Pons (tissue), 1 donor: ENCODE measurements around the gene PIP5KL1.
A peak's percentile ranks its signal among the peaks of the same experiment; 100 is the strongest.

Source experiments
- DNase-seq: peaks from one replicate; pipeline ENCODE4 v3.0.0-alpha.2; 2016; ENCODE audit warnings: low spot score

PIP5KL1 gene

DNA sequence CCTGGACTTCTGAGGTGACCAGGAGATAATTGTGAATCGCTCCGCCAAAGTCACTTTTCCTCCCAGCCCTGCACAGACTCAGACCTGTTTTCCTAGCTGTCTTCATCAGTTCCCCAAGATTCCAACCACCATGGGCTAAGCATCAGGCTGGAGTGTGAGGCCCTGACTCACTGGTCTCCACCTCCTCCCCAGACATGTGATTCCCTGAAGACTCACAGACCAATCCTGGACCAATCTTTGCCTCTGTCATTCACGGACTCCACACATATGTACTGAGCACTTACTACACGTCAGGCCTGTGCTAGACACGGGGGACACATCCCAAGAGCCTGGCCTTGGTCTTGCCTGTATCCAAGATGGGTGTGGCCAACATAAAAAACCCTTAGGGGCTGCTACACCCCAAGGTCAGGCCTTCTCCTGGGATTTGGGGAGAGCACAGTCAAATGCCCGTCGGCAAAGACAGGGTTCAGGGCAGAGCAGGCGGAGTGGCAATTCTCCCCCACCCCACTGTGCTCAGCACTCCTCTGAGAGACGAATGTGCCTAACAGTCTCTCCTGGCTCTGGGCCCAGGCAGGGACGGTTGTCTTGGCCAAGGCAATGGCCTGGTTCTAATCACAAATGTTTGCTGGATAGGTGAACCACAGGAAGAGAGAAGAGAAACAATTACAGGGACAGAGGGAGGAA, 38.3 kb upstream of the PIP5KL1 start:
- DNase-seq, result peak; percentile 76

DNA sequence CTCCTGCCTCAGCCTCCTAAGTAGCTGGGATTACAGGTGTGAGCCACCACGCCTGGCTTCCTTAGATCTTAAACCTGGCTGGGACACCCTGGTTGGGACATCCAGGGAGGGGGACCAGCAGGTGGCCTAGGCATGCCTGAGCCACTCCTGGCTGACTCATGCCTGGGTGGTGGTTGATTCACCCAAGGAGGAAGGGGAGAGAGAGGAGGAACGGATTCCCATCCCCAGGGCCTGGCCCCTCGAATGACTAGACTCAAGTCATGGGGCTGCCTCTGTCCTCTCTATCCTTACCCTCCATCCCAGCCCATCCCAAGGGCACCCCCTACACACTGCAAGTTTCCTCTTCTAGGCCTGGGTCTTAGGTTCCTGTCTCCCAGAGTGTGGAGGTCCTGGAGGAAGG, 37.5 kb upstream of the PIP5KL1 start:
- no peak for DNase-seq

DNA sequence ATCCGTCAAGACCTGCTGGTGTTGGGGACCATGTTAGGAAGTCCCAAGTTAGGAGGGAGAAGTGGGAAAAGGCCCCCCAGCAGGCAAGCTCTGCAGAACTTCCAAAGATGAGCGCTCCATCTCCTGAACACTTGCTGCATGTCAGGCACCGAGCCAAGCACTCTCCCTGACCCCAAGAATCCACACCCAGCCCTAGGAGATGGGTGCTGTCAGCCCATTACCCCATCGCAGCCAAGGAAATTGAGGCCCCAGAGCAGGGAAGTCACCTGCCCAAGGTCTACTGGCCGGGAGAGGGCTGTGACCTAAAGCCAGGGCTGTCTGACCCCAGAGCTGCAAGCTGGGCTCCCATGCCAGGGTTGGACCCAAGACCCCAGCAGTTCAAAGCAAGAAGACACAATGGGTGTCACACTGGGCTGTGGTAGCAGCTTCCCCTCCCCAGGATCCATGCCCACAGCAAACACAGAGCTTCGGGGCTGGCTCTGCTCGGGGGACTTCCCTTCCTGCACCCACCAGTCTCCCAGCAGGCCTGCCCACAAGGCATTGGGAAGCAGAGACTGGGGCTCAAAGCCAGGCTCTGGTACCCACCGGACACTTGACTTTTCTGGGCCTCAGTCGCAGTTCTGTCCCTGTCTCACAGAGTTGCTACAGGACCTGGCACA, 36.7 kb upstream of the PIP5KL1 start:
- DNase-seq, result no peak

DNA sequence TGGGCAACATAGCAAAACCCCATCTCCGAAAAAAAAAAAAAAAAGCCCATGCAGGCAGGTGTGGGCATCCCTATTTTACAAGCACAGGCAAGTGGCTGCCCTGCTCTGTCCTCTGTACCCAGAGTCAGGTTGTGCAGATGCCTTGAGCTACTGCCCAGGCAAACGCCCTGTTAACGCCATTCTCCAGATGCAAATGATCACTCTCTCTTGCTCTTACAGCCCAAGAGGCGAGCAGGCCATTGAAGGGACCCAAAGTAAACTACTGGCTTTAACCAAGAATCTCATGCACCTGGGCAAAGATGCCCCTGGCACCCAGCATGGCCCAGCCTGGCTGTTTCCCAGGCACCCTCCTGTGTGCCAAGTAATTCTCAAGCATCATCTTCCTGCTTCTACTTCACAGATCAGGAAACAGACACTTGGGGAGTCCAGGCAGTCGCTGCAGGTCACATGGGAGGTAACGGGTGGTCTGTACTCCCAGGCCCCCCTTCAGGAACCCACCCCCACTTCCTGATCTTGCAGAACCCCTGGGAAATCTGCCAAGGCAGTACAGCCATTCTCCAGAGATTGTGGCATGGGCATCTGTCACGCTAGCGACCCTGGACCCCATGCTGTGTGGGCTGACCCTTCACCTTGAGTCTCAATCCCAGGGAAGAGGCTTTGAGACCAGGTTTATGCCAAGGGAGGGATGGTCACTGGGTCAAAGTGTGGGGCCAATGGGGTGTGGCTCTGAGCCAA, 36.0 kb upstream of the PIP5KL1 start:
- DNase-seq, result peak; percentile 23

DNA sequence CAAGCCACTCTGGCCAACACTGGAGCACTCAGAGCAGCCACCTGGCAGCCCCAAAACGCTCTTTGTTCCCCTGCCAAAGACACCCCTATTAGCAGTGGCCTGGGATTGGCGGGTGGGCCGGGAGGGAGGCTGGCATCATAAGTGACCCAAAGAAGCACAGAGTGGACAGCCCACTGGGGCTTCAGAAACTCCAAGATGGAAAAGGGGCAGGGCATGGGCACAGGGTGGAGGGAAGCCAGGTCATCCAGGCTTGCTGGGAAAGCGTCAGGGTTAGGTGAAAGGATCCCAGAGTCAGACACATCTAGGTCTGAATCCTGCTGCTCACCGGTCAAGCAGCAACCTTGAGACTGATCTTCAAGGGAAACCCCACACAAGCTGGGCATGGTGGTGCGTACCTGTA, 35.4 kb upstream of the PIP5KL1 start:
- no peak for DNase-seq

DNA sequence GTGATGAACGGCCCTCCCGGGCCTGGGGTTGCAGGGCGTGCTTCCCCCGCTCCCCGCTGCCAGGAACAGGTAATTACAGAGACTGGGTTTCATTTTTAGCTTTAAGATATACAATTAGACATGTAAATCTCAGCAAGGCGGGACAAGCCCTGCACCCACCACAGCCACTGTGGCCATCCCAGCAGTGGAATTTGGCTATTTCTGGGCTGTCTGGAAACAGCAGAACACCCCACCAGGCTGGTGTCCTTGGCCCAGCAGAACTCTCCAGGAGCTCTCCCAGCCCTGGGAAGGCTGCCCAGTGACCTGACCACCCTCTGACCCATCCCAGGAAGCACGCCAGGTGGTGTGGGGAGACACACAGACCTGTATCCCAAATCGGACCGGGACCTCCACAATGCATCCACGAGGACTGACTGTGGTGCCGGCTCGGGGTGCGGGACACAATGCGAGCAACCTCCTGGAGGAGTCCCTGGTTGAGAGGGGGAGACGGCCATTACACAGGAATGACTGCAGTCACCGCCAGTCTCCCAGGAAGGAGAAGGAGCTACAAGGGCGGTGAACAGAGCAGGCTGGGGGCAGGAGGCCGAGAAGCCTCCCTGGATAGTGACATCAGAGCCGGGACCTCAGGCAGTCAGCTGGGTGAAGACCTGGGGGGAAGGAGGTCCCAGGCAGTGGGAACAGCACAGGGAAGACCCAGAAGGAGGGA, 32.9 kb upstream of the PIP5KL1 start:
- DNase-seq, result no peak

DNA sequence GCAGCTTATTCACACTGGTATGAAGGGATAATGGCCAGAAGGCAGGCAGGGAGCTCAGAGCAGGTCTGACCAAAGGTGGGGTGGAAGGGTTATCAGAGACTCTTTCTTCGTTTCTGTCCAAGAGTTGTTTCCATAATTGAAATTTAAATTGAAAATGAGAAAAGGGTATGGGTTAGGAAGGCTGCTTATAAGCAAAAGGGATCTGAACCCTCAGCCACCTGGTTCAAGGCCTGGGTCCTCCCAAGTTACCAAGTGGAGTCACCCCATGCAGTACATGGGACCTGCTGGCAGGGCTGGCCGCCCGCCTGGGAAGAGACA, 32.4 kb upstream of the PIP5KL1 start:
- no peak for DNase-seq

DNA sequence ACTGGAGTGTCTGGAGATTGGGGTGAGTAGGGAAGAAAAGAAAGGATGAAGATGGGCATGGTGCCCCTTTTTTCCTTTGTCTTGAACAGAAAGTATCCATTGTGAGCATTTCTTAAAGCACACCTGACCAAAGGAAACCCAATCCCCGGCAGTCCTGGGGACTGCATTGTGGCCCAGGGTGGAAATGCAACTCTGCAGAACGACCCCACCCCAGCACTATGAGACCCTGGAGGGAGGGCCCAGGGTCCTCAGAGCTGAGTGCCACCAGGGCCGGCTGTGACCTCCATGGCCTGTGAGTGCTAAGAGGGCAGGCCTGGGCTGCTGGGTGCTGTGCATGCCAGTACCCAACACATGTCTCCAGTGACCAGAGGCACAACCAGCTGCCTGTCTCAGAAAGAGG, 31.7 kb upstream of the PIP5KL1 start:
- DNase-seq, result no peak

DNA sequence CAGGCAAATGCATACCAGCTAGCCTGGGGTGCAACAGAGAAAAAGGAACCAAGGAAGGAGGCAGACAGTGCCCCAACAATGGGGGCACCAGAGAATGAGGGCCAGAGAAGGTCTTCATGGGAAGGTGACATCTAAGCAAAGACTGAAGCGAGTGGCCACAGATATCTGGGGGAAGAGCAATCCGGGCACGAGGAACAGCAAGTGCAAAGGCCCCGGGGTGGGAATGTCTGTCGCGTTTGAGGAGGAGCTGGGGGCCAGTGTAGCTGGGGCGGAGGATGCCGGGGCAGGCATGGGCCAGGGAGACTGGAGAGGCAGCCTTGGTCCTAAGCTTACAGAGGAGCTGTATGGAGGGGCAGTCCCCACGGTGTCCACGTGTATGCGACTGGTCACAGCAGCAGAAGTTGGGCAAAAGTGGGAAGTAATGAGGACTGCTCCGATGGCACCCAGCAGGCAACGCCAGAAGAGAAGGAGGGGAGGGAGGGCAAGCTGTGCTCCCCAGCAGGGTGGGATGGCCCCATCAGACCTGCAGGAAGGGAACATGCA, 31.1 kb upstream of the PIP5KL1 start:
- no peak for DNase-seq

DNA sequence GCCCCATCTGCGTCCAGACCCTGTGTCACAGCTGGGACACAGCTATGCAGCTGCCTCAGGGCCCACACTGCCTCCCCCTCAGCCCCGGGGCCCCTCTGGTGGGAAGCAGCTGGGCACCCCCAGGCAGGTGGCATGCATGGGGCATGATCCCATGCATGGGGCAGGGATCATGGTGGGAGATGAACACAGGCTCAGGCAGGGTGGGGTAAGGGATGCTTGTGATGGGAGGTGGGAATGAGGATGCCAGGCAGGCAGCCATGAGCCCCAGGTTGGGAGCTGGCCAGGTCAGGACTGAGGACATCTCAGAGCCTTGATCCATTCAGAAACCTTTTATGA, 30.5 kb upstream of the PIP5KL1 start:
- no peak for DNase-seq

DNA sequence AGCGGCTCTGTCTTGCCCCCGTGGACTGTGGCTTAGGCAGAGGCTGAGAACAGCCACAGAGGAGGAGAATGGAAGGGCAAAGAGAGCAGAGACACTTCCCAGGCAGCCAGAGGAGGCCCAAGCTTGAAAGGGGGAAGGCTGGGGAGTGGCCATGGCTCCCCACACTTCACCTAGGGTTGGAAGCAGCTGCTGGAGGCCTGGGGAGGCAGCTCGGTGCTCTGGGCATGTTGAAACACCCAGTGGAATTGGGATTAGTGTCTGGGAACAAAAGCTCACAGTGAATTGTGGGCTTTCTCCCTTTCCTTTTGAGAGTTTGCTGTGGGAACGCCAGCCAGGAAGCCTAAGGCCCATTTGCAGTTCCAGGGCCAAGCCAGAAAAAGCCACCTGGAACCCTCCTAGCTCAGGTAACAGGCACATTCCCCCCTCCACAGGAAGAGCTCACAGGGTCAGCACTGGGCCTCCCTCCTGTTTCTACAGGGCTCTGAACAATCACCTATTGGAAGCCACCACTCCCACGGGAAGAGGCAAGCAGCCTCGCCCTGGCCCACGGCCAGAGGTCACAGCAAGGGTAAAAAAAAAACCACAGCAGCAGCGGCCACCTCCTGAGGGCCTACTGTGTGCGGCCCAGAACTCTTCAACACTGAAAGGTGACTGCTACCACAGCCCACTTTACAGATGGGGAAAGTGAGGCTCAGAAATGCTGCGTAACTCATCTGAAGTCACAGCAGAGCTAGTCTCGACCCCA, 30.0 kb upstream of the PIP5KL1 start:
- no peak for DNase-seq

DNA sequence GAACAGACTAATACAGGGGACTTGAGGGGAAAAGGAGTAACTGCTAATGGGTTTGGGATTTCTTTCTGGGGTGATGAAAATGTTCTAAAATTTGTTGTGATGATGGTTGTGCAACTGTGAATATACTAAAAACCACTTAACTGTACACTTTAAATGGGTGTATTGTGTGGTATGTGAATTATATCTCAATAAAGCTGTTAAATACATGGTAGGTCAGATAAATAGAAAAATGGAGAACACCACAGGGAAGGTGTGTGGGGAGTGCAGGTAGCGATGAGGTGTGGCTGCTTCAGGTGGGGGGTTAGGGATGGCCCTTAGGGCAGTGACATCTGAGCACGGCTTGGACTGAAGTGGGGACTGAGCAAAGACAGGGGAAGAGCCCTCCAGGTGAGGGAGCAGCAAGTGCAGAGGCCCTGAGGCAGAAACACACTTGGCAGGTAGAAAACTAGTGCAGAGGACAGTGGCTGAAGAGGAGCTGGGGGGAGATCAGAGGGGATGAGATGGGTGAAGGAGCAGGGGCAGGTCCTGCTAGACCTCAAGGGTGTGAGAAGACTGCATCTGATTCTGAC, 29.3 kb upstream of the PIP5KL1 start:
- DNase-seq, result no peak

DNA sequence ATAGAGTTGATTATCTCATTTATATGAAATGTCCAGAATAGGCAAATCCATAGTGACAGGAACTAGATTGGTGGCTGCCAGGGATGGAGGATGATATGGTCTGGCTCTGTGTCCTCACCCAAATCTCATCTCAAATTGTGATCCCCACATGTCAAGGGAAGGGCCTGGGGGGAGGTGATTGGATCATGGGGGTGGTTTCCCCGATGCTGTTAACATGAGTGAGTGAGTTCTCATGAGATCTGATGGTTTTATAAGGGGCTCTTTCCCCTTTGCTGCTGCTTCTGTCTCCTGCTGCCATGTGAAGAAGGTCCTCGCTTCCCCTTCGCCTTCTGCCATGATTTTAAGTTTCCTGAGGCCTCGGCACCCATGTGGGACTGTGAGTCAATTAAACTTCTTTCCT, 28.8 kb upstream of the PIP5KL1 start:
- no peak for DNase-seq

DNA sequence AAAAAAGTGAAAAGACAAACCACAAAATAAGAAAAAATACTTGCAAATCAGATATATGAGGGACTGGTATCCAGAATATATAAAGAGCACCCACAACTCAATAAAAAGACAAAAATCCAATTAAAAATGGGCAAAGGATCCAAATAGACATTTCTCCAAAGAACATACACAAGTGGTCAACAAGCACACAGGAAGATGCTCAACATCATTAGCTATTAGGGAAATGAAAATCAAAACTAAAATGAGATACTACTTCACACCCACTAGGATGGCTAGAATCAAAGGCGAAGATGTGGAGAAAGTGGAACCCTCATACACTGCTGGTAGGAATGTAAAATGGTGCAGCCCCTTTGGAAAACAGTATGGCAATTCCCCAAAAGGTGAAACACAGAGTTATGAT, 28.2 kb upstream of the PIP5KL1 start:
- no peak for DNase-seq

DNA sequence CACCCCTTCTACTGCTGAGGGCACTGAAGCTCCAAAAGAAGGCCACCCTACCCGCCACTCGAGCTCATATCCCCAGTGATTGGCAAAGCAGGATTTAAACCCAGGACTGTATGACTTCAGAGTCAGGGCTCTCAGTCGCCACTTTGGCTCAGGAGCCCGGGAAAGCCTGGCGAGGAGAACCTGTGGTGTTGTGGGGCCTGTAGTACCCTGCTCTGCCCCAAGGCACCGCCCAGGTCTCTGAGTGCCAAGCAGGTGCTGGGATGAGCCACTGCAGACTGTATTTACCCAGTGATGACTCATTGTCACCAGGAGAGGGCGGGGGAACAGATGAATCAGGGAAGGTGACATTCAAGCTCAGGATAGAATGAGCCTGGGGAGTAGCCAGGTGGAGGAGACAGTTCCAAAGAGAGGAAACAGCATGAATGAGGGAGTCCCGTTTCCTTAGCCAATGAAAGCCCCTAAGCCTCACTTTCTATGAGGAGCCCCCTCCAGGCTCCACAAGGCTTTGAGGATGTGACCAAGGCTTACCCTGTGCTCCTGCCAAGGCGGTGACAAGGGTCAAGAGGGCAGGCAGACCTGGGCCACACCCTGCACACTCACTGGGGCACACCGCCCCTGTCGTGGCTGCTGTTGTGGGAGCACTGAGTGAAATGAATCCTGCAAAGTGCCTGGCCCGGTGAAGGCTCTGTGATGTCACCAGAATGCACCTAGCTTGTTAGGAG, 24.9 kb upstream of the PIP5KL1 start:
- DNase-seq, result peak; percentile 85

DNA sequence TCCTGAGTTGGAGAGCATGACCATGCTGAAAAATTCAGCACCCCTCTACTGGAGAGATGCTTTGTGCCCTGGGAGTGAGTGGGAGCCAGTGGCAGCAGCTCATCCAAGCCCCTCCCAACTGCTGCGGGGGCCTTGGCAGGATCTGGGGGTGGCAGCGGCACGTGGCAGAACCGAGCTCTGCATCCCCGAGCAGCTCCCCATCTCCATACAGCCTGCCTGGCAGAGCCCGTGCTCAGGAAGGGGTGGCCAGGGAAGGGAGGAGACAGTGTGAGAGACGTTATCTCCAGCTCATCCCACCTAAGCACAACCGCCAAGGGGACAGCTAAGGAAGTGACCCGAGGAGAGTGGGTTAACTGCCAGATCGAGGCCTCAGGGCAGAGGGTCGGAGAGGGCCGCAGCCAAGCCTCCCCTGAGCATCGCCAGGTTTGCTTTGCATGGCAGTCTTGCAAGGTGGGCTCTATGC, 24.3 kb upstream of the PIP5KL1 start:
- DNase-seq, result no peak

DNA sequence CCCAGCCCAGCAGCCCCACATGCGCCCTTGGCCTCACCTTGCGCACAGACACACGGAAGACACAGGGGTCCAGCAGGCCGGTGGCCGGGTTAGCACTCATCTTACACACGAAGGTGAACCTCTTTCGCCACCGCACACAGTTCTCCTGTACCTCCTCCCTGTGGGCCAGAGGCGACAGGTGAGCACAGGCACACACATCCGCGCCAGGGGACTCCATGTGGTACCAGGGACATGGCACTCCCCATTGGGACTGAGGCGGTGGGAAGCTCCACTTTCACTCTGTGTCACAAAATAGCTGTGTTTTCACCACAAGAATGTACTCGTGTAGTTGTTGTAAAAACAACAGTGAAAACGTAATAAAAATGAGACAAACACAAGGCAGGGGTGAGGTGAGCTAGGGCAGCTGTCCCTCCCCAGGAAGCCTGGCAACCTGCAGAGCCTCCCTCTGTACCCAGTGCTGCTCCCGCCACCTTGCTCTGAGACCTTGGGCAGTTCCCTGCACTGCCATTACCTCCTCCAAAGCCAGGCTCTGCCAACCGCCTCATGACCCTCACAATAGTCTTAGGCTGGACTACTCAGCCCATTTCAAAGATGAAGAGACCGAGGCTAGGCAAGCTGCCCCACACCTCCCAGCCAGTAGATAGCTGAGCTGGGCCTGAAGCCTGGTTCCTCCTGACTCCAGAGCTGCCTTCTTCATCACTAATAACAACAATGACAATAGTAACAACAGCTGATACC, 23.4 kb upstream of the PIP5KL1 start:
- DNase-seq, result no peak

DNA sequence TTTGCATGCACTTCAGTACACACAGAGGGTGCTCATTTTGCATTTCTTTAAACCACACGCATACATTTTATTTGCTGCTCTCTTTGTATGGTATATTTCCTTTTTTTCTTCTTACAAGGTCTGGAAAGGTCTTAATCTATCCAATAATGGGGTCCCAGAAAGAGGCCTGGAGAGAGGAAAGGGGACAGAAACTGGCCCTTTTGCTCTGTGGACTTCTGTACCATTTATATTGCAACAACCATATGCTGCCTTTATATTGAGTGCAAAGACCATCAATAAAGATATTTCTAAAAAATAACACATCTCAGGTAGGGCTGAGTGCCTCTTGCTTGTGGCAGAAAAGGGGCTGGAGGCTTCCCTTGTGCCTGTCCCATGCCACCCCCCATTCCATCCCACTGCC, 22.6 kb upstream of the PIP5KL1 start:
- DNase-seq, result no peak

DNA sequence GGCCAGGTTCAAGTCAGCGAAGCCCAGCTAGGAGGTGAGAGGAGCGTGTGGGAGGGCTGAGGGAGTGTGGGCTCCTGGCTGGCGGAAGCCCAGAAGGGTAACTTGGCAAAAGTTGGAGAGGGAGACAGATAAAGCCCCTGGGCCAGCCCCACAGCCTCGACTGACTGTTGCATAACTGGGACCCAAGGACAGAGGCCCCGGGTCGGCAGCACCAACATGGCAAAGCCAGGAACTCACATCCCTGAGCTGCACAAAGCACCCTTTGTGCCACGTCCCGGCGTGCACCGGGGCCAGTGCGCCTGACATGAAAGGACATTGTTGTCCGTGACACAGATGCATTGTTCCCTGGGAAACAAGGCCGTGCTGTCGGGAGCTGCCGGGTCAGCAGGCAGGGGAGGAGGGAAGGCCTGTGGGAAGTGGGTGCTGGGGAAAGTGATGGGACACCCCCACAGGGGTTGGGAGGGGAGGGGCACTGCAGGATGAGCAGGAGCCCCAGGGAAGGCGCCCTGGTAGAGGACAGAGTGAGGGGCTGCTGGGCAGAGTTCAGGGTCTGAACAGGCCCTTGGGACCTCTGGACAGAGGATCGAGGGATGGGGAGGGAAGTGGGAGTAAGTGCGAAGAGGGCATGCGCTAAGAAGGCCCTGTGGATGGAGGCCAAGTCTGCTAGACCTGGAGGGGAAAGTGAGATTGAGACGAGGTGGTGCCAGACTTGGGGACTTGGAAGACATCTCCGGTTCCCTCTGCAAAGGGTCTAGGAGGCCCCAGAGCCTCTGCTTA, 20.1 kb upstream of the PIP5KL1 start:
- peak; percentile 98 for DNase-seq
